Cardiac fibroblast (primary cell): Measurements from ENCODE around the gene ADGRV1.

ENCODE experiments used
- DNase-seq, 2 donors: peaks; one replicate each; pipeline versions ENCODE4 v3.0.0 to v3.0.0-alpha.2; 2010; ENCODE audit warnings: low read depth in 2 of 2
- H3K4me3 ChIP-seq, 2 donors: replicated peaks in 1 of 2; 1 replicate in 1 of 2; 2 replicates in 1 of 2; pipeline ENCODE4 v1.5.1; 2011; ENCODE audit warnings: low read depth in 2 of 2, low read length in 2 of 2, mild to moderate bottlenecking in 2 of 2, moderate library complexity in 1 of 2
- TF ChIP-seq, protein P1 (sequence below): IDR thresholded peaks from one replicate; pipeline ENCODE4 v1.5.1; 2011; ENCODE audit warnings: low read depth, mild to moderate bottlenecking, low read length, inconsistent platforms

ADGRV1 gene

DNA sequence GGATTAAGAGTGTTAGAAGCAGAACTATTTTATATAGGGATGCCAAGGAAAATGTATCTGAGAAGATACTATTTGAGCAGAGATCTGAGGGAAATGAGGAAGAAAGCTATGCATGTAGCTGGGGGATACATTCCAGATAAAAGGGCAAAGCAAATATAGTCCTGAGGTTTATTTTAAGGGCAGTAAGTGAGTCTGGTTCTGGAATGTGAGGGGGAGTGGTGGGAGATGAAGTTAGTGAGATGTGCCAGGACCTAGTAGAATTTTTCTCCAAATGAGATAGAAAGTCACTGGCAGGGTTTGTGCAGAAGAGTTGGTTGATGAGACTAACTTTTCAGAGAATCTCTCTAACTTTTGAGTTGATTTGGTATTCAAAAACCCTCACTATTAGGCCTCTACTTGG lies 374.7 kb downstream of the ADGRV1 start:
- TF ChIP-seq, protein P1, sequence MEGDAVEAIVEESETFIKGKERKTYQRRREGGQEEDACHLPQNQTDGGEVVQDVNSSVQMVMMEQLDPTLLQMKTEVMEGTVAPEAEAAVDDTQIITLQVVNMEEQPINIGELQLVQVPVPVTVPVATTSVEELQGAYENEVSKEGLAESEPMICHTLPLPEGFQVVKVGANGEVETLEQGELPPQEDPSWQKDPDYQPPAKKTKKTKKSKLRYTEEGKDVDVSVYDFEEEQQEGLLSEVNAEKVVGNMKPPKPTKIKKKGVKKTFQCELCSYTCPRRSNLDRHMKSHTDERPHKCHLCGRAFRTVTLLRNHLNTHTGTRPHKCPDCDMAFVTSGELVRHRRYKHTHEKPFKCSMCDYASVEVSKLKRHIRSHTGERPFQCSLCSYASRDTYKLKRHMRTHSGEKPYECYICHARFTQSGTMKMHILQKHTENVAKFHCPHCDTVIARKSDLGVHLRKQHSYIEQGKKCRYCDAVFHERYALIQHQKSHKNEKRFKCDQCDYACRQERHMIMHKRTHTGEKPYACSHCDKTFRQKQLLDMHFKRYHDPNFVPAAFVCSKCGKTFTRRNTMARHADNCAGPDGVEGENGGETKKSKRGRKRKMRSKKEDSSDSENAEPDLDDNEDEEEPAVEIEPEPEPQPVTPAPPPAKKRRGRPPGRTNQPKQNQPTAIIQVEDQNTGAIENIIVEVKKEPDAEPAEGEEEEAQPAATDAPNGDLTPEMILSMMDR, result no peak
- no peak overlapping the region for H3K4me3 ChIP-seq
- DNase-seq, result peak in 1 of 2 donors; percentile 19

DNA sequence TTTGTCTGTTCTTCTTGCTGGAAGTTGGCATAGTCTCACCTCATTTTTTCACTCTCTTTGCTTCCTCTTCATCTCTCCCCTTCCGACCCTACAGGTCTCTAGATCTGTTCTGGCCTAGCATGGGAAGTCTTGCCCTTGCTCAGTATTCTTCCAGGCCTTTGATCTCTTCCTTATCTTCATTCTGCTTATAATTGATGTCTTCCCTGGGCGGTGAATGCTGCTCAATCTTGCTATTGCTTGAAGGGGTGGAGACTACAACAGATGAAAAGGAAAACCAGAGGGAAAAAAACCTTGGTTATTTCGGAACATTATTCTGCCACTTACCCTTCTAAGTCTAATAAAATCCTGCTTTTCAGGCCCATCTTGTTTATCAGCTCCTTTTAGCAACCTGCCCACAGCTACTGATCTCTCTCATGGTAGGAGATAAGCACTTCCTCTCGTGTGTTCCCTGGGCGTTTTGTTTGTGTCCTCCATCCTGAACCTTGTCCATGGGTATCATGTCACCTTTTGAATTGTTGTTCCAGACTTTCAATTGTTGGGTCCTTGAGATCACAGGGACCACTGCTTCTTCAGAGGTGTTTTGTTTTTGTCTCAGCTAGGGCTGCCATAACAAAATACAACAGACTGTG lies 375.6 kb downstream of the ADGRV1 start:
- DNase-seq, result no peak
- TF ChIP-seq, protein P1, result no peak
- H3K4me3 ChIP-seq, result no peak overlapping the region

DNA sequence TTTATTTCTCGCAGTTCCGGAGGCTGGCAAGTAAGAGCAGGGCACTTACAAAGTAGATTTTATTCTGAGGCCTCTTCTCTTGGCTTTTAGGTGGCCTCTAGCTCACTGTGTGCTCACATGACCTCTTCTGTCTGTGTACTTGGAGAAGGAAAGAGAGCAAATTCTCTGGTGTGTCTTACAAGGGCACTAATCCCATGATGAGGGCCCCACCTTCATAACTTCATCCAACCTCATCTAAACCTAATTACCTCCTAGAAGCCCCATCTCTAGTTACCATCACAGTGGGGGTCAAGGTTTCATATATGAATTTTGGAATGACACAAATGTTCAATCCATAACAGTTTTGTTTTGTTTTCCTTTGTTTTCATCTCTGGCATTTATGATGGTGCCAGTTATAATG lies 376.1 kb downstream of the ADGRV1 start:
- DNase-seq, result no peak
- TF ChIP-seq, protein P1, result no peak
- H3K4me3 ChIP-seq, result no peak overlapping the region

DNA sequence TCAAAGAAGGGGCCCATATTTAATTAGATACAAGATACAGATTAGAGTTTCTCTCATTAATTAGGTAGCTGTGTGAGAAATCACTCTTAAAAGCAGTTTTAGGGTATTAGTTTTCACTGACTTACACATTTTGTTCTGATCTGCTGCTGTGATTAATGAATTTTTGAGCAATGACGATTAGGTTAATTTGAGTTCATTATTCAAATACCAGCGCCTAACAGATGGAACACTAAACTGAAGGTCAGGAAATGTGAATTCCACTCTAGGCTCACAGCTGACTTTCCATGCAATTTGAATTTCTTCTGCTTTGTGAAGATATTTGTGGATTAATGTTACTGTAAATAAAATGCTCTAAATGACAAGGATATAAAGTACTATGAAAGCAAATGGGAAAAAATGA lies 380.6 kb downstream of the ADGRV1 start:
- DNase-seq, result peak; percentile 11 to 18

DNA sequence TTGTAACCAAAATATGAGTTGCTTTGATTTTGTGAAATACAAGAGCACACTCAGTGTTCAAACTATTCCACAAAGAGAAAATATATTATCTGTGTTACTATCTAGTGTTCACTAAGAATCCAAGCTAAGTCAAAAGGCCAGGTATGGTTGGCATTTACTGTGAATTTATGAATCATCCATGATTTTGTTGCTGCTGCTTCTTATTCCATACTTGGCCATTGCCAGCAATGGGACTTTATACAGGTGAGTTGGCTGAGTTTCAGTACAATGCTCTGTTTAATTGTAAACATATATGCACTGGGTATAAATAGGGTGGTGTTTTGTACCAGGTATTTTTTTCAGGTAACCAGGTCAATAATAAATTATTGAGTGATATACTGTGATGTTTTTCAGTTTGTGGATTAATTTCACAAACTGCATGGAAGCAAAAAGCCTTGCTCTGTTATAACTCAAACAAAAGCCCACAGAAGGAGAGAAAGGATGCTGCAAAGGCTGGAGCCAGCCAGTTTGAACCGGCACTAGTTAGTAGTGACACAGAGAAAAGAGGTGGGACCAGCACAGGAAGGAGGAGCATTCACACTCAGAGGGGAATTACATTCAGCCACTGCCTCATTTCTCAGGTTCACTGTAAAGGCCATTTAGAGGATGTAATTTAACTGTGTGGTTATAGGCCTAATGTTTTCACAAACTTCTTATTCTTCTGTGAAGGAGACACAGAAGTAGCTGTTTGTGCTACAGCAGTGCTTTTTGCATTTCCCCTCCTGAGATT lies 381.8 kb downstream of the ADGRV1 start:
- no peak overlapping the region for H3K4me3 ChIP-seq
- peak; percentile 36 to 63 for DNase-seq
- TF ChIP-seq, protein P1, result no peak

More for the DNA sequence above, 380.6 kb downstream of the ADGRV1 start:
- H3K4me3 ChIP-seq, result no peak overlapping the region
- TF ChIP-seq, protein P1, result no peak

DNA sequence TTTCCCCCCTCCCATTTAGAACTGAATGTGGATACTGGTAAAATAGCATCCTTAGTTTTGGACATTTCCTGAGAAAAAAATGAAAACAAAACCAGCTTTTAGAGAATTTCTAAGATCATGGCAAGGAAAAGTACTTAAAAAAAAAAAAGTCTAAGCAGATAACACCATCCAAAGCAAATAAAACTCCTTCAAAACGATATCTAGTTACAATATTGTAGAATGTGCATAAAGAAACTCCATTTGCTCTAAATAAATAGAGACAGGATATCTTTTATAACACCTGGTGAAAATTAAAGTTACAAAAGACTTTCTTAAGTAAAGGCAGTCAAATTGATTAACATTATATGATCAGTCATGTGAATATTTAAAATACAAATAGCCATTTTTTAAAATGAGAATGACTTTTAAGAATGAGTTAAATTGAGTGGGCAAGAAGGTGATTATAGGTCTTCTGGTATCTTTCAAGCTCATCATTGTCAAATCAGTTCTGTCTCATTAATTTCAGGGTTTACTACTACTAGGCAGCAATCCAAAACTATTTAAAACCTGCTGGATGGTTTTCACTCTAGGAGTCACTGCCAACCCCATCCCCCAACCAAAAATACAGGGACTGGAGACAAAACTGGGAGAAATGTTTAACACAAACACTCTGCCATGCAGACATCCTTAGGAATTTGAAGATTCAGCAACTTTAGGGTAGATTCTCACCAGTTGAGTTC lies 382.6 kb downstream of the ADGRV1 start:
- TF ChIP-seq, protein P1, result no peak
- DNase-seq, result no peak
- H3K4me3 ChIP-seq, result no peak overlapping the region
